Tibial nerve (tissue), 4 donors: Measurements from ENCODE around the gene ROPN1. TPM values are rescaled to one million over a fixed set of nuclear protein-coding genes. Genes with fewer than 3 reads are reported as not detected.
"Not testable (repeated sequence)": the region's sequence is repeated elsewhere in the genome, so short reads cannot be mapped to it uniquely, and the experiment has no call there.

Experiments used
- DNase-seq, 2 donors: peaks; one replicate each; pipeline ENCODE4 v3.0.0-alpha.2; 2019; ENCODE audit warnings: low spot score in 2 of 2
- H3K27ac ChIP-seq, 4 donors: fragments of 200-600 bp; sonication (generic) in 3 of 4; one replicate each; pipeline ENCODE4 v1.5.1; 2017 to 2019; ENCODE audit warnings: mild to moderate bottlenecking in 1 of 4
- H3K27me3 ChIP-seq, 2 donors: fragments of 200-600 bp; sonication (generic) in 1 of 2; one replicate each; pipeline versions ENCODE4 v1.5.1 to v1.6.0; 2017 to 2019
- H3K36me3 ChIP-seq, 3 donors: fragments of 200-600 bp; sonication (generic); one replicate each; pipeline ENCODE4 v1.5.1; 2018 to 2019
- H3K4me1 ChIP-seq, 4 donors: fragments of 200-600 bp; sonication (generic) in 3 of 4; one replicate each; pipeline ENCODE4 v1.5.1; 2017 to 2019
- H3K4me3 ChIP-seq, 4 donors: fragments of 200-600 bp; sonication (generic) in 3 of 4; one replicate each; pipeline ENCODE4 v1.5.1; 2017 to 2019; ENCODE audit warnings: mild to moderate bottlenecking in 1 of 4, moderate library complexity in 1 of 4
- H3K9me3 ChIP-seq, 4 donors: fragments of 200-600 bp; sonication (generic) in 3 of 4; one replicate each; pipeline ENCODE4 v1.5.1; 2017 to 2019
- CTCF ChIP-seq, 5 experiments: fragments of 200-600 bp in 3 of 5; fragments of 450-650 bp in 2 of 5; sonication (generic) in 3 of 5; IDR thresholded peaks; one replicate each; pipeline ENCODE4 v1.5.1; 2016 to 2019; ENCODE audit warnings: antibody characterized with exemption in 5 of 5, mild to moderate bottlenecking in 3 of 5, moderate library complexity in 2 of 5
- EP300 ChIP-seq, 2 donors: sonication (generic); formaldehyde crosslinking; IDR thresholded peaks; one replicate each; pipeline ENCODE4 v1.6.1; 2017; ENCODE audit warnings: antibody characterized with exemption in 2 of 2, mild to moderate bottlenecking in 1 of 2
- POLR2A ChIP-seq, 2 donors: fragments of 450-650 bp; IDR thresholded peaks; one replicate each; pipeline ENCODE4 v1.6.1; 2017; ENCODE audit warnings: antibody characterized with exemption in 2 of 2, mild to moderate bottlenecking in 2 of 2, moderate library complexity in 2 of 2
- WGBS, 2 donors: methylation state at CpG; one replicate each; pipeline ENCODE4 v1.1.5; 2018; 5-methylcytosine and 5-hydroxymethylcytosine counted together
- total RNA-seq, 4 donors: library from RNA; depleted of rRNA; stranded (reverse); fragments of >200 nt; gene quantifications; one replicate each; pipeline ENCODE4 v1.1.0, GENCODE V29; 2016

The ROPN1 gene
- total RNA-seq, 4 donors from 2014 or later: not detected

GRCh38 chr3:124026516-124026915, 34.6 kb upstream of the ROPN1 start:
- no peaks in the 10 kb centered on the region for H3K9me3 ChIP-seq
- H3K27me3 ChIP-seq: no peaks in the 10 kb centered on the region
- WGBS, 2 donors: 70 to 77% methylated on average over 4 of the region's 4 CpGs
- H3K27ac ChIP-seq: no peak overlapping the region
- H3K36me3 ChIP-seq: no peaks in the 10 kb centered on the region
- TF ChIP-seq POLR2A (IDR thresholded peaks at IDR 0.05) (no peak), CTCF (IDR thresholded peaks at IDR 0.05) (no peak), EP300 (IDR thresholded peaks at IDR 0.05) (no peak)
- H3K4me1 ChIP-seq: no peaks in the 10 kb centered on the region
- DNase-seq: no peak
- no peak overlapping the region for H3K4me3 ChIP-seq

DNA sequence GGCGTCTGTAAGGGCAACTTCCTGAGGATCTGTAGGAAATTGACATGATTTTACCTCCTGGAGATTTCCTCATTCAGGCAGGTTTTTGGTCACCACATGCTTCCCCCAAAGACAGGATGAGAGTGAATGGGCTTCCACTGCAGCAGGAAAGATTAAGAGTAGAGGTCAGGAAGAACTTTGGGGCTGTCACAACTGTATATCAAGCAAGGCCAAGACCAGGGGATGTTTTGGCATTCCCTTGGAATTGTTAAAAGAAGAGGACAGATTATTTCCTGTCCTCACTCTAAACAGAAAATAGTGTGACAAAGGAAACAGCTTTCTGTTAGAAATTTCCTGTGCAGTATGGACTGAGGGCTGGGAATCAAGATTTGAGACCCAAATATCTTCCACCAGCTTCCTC, 31.6 kb upstream of the ROPN1 start:
- H3K36me3 ChIP-seq, H3K4me3 ChIP-seq, H3K4me1 ChIP-seq, H3K27me3 ChIP-seq, H3K27ac ChIP-seq, DNase-seq, H3K9me3 ChIP-seq: not testable (repeated sequence)
- WGBS, 2 donors: 68 to 86% methylated on average over 1 of the region's 1 CpG

GRCh38 chr3:124019291-124019690, 27.4 kb upstream of the ROPN1 start:
- no peaks in the 10 kb centered on the region for H3K9me3 ChIP-seq
- DNase-seq: no peak
- TF ChIP-seq EP300 (IDR thresholded peaks at IDR 0.05) (no peak), POLR2A (IDR thresholded peaks at IDR 0.05) (no peak), CTCF (IDR thresholded peaks at IDR 0.05) (no peak)
- no peaks in the 10 kb centered on the region for H3K36me3 ChIP-seq
- 39 to 47% methylated on average over 2 of the region's 2 CpGs for WGBS, 2 donors
- H3K27me3 ChIP-seq: no peaks in the 10 kb centered on the region
- no peak overlapping the region for H3K4me3 ChIP-seq
- H3K27ac ChIP-seq: no peak overlapping the region
- H3K4me1 ChIP-seq: no peaks in the 10 kb centered on the region

DNA sequence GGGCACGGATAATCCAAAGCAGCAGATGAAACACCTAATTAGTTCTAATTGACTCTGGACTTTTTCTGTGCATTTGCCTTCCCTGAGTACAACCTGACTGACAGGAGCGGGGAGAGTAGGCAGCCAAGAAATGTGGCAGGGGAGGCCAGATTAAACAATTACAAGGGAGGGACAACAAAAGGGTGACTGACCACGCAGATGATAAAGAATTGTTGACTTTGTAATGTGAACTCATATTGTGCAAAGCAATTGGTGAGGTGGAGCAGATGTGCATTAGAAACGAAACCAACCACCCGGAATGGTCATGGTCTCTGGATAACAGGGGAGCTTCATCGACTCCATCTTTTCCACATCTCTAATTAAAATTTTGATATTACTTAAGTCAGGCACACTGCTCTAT, 25.6 kb upstream of the ROPN1 start:
- not testable (repeated sequence) for DNase-seq, H3K27me3 ChIP-seq, H3K4me1 ChIP-seq, H3K36me3 ChIP-seq, H3K4me3 ChIP-seq, H3K9me3 ChIP-seq, H3K27ac ChIP-seq
- WGBS, 2 donors: 82% methylated on average over 6 of the region's 6 CpGs

- peak in 1 of 2 donors; percentile 41 for DNase-seq
- H3K27me3 ChIP-seq, H3K27ac ChIP-seq, H3K4me1 ChIP-seq, H3K9me3 ChIP-seq, H3K36me3 ChIP-seq, H3K4me3 ChIP-seq: not testable (repeated sequence)
- 9 to 16% methylated on average over 4 of the region's 4 CpGs for WGBS, 2 donors
- TF ChIP-seq CTCF (IDR thresholded peaks at IDR 0.05): peak; percentile 16 to 69 (median 44)
These were observed 24.6 kb upstream of the ROPN1 start for GRCh38 chr3:124016483-124016882.

GRCh38 chr3:124014366-124014942, 22.5 kb upstream of the ROPN1 start:
- no peak for DNase-seq
- TF ChIP-seq POLR2A (IDR thresholded peaks at IDR 0.05) (no peak), CTCF (IDR thresholded peaks at IDR 0.05) (no peak), EP300 (IDR thresholded peaks at IDR 0.05) (no peak)
- Histone ChIP-seq H3K36me3 (no peaks in the 10 kb centered on the region), H3K27me3 (no peaks in the 10 kb centered on the region), H3K4me1 (no peaks in the 10 kb centered on the region), H3K4me3 (no peak overlapping the region), H3K9me3 (peaks cover 0 to 5% (median 0%) of the 10 kb centered on the region in 4 donors), H3K27ac (no peak overlapping the region)
- WGBS, 2 donors: 60% methylated on average over 3 of the region's 3 CpGs

DNA sequence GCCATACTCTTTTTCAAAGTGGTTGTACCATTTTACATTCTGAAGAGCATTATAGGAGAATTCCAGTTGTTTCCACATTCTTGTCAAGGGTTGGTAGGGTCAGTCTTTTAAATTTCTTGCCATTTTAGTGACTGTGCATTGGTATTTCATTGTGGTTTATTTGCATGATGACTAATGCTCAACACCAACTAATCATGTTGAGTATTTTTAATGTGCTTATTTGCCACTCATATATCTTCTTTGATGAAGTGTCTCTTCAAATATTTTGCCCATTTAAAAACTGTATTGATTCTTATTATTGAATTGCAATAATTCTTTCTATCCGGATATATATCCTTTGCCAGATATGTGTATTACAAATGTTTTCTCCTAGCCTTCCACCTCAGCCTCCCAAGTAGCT, 16.4 kb upstream of the ROPN1 start:
- not testable (repeated sequence) for H3K27me3 ChIP-seq, H3K27ac ChIP-seq, DNase-seq, H3K36me3 ChIP-seq, H3K9me3 ChIP-seq, H3K4me3 ChIP-seq, H3K4me1 ChIP-seq
- 90 to 98% methylated on average over 1 of the region's 1 CpG for WGBS, 2 donors
